Inflammatory macrophage (primary cell): Measurements from ENCODE around the gene GTSE1.

ENCODE experiments used
- DNase-seq, 2 donors: peaks; one replicate each; pipeline ENCODE4 v3.0.0-alpha.2; 2020 to 2022

The GTSE1 gene

DNA sequence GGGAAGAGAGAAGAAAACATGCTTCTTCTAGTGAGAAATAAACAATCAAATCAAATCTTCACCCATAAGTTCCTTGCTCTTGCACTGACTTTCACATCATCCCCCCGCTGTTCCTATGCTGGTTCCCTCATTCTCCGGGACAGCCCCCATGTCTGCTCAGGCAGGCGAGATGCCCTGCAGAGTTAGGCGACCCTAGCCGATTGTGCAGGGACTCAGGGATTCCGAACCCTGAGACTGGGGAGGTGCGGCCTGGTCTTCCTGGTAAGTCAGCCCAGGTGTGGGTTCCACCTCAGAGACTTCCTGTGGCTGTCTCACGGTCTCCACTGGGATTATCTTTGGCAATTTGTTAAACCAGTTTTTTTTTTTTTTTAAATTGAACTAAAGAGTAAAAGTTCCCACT lies 22.3 kb upstream of the GTSE1 start:
- DNase-seq = no peak

DNA sequence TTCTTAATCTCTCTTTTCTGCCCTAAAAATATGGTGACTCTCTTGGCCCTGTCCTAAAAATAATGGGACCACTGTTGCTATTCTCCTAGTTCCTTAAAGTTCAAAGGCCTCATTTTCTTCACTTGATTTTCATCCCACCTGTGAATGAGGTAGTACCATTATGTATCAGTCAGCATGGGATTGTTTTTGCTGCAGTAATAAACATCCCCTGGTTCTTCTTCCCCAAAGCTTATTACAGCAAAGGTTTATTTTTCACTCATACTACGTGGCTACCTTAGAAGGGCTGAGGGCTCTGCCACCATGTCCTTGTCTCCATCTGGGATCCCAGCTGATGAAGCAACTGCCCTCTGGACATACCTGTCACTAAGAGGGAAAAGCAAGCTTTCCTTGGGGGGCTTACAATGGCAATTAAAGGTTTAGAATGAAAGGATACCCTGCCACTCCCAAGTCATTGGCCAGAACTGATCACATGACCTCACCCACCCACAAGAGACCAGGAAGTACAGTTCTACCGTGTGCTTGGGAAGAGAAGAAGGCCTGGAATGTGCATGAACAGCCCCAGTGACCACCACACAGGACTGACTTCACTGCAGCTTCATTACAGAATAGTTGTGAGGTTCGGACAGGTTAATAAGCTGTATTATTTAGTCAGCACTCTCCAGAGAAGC lies 21.1 kb upstream of the GTSE1 start:
- DNase-seq = no peak

DNA sequence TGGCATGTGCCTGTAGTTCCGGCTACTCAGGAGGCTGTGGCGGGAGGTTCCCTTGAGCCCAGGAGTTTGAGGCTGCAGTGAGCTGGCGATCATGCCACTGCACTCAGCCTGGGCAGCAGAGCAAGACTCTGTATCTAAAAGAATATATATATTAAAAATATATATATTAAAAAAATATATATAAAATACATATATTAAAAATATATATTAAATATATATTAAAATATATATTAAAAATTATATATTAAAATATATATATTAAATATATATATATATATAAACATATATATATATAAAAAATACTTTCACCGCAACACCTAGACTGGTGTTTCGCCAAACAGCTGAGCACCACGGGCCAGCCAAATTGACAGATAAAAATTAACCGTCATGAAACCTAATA lies 20.1 kb upstream of the GTSE1 start:
- DNase-seq = no peak

DNA sequence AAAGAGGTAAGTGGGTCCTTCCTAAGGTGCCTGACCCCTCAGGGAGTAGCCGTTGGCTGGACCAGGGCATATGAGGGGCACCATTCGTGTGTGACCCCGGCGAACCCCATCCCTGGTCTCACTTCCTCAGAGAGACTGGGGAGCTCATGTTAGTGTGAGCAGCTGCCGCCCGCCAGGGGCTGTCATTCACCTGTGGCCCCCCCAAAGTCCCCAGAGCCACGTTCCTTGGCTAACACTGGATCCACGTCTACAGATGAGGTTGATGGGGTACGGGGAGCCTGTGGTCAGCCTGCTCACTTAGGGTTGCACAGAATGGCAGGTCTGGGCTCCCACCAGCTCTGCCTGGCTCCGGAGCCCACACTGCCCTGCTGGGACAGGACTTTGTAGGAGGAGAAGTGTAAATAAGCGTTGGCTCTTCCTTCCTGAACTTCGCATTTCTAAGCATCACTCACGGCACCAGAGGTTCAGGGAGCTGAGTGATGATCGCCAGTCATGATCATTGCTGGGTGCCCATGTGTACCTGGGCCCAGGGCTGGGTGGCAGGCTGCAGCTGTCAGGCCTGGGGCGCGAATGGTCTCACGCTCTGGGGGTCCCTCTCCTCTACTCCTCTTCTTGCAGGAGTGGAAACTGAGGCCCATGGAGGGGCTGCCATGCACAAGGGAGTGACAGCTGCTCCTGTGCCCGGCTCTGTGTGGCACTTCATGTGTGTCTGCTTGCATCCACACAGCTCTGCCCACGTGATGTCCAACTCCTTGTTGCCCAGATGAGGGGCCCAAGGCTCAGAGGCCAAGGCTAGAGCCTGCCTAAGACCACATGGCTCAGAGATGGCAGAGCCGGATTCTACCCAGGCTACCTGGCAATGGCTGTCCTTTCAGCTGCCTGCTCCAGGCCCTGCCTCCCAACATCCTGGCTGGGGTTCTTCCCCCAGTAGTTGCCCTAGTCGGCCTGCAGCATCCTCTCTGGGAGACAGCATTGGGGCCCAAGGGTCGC lies 17.7 kb upstream of the GTSE1 start:
- DNase-seq = no peak

DNA sequence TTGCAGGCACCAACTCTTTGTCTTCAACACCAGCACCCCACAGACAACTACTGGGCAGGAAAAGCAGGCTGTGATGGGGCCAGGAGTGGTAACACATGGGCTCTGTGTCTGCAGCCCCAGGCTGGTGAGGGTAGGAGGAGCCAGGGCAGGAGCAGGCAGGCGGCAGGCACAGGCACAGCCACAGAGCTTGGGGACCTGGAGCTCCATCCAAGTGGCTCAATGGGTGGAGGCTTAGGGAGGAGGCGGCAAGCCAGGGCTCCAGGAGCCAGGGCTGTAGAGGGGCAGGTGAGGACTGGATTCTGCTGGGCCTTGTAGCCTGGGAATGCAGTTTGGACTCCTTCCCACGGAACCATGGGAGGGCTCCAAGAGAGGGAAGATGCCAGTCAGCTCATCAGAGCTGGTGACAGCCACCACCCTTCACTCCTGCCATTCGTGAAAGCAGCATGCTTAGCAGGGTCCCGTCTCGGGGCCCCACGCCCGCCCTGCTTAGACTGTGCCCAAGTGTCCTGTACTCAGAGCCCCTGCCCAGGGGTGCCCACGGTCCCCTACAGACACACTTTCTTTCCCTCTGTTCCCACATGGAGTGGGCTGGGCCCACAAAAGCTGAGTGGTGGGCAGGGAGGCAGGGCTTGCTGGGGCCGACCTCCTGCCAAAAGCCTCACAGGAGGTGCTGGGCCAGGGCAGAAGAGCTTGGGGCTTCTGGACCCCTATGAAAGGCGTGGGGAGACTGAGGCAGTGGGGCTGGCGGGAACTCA lies 16.4 kb upstream of the GTSE1 start:
- no peak for DNase-seq

DNA sequence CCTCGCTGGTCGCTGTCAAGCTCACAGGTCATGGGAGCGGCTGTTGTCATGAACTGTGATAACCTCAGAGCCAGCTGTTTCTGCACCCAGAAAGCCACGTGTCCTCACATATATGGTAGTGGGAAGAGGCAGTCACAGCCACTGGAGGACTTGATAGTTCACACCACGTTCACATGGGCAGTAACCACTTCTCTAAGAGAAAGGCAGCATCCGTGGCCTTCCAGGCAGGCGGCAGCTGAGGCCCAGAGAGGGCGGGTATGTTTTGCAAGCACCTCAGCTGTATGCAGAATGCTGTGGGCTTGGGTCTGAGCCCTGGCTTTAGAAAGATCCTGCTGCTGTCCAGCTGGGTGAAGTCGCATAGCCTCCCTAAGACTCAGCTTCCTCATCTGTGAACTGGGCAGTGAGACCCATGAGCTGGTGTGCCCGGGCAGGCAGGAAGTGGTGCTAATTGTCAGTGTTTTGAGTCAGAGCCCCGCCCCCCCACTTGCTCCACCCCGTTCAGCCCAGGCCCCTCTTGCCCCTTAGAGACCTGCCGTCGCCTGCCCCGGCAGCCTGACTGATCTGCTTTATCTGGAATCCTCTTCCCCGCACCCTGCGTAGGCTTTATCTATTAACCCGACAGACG lies 15.6 kb upstream of the GTSE1 start:
- peak; percentile 27 to 60 for DNase-seq

DNA sequence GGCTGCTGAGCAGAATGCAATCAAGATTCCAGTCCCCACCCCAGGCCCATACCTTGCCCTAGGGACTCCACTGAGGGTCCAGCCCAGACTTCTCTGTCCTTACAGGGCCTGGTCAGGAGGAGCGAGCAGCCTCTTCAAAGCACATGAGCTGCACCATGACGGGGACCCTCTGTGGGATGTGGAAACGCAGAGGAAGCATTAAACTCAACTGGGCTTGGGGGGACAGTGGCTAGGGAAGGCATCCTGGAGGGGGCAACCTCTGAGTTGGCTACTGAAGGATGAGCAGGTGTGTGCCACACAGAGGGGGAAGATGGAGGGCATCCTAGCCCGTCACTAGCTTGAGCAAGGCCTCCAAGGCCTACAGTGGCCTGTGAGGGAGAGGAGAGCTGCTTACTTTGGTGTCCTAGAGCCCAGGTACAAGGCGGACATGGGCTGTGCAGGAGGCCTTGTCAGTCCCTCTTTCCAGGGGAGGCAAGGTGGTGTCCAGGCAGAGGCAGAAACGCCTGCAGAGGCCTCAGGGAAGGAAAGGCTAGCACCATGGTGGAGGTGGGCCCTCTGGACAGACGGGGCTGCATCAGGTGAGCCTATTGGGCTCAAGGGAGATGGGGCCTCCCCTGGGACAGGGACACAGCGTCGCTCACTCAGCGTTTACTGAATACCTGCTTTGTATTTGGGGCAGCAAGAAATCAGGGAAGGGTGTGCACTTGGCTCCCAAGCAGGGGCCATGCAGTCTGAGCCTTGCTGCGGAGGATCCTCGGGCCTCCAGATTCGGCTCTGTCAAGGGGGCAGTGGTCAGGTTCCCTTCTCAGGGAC lies 14.6 kb upstream of the GTSE1 start:
- DNase-seq = no peak

DNA sequence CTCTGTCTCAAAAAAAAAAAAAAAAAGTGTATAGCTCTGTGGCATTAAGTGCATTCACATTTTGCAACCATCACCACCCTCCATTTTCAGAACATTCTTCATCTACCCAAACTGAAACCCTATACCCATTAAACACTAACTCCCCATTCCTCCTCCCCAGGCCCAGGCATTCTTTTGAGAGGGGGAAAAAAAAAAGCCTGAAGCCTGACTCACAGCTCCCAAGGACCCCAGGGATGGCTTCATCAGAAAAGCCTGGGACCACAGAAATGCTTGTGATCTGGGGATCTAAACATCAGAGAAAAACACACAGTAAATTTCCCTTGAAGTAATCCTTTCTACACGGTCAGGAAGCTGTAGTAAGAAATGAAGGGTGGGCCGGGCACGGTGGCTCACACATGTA lies 10.7 kb upstream of the GTSE1 start:
- no peak for DNase-seq

DNA sequence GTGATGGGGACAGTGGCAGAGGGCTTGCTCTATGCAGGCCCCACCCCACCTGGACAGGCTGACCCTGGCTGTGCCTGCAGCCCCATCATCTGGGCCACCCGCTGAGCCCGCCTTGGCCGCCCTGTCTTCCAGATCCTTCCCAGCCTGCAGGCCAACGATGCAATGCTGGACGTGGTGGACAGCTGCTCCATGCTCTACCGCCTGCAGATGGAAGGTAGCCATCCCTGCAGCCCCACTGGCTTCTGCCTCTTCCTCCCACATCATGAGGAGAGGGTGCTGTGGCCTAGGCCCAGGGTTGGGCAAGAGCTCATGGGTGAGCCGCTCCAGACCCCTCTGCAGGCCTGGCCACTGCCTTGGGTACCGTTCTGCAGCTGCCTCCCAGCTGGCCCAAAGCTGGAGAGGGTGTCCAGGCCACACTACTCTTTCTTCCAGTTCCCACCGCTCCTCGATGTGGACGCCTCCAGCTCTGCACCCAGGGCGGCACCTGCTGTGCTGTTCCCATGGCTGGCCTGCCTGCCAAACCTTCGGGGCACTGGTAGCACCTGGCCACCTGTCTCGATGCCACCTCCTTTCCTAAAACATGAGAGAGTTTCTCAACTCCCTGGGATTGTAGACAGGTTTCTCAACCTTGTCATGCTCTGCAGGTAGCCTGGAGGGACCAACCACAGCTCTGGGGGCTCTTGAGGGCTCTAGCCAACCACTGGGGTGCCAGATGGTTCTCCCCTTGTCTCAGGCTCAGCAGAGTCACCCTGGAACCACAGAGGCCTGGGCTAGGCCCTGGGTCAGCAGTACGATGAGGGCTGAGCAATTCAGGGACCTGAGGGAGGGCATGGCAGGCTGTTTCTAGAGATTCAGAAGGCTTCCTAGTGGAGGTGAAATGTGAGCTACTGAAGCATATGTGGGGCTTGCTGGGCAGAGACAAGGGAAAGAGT lies 9.5 kb upstream of the GTSE1 start:
- DNase-seq = no peak

DNA sequence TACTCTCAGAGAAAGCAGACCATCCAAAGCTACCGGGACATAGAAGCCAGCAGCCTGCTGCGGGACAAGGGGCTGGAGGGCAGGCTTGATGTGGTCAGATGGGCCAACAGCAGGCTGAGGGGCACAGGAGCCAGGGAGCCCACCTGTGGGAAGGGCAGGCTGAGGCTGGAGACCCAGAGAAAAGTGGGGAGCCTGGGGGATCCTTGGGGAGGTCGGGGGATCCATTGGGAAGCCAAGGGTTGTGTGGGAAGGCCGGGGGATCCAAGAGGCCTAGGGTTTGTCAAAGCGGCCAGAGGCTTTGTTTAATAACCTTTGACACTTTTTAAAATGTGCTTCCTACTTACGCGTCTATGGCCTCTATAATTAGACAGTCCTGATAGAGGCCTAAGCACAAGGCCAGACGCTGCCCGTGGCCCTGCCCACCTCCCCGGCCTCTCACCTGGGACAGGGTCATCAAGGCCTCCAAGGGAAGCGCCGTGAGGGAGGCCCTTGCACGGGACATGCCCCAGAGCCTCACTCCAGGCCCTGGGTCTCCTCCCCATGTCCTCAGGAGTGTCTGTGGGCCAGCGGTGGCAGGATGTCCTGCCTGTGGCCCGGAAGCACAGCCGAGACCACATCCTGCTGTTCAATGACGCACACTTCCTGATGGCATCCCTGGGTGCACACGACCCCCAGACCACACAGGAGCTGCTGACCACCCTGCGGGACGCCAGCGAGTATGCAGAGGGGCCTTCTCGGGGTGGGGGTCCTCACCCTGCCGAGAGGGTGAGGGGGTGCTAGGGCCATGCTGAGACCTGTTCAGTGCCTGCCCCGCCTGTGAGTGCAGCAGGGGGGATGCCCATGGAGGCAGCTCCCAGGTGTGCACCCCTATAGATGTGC lies 8.6 kb upstream of the GTSE1 start:
- peak; percentile 22 to 46 for DNase-seq

DNA sequence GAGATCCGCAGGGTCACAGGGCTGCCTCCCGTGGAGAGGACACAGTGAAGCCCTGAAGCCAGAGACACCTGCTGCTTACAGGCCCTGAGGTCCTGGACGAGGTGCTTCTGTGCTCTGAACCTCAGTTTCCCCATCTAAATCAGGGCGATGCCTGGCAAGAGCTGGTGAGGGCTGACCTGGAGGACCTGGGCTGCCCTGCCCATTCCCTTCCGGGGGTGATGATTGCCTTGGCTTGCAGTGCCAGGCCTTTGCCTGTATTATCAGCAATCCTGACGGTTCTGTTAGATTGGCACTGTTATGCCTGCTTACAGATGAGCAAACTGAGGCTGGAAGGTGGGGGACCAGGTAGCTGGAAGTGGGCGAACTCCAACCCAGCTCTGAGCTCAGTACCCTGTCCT lies 7.8 kb upstream of the GTSE1 start:
- DNase-seq = no peak

DNA sequence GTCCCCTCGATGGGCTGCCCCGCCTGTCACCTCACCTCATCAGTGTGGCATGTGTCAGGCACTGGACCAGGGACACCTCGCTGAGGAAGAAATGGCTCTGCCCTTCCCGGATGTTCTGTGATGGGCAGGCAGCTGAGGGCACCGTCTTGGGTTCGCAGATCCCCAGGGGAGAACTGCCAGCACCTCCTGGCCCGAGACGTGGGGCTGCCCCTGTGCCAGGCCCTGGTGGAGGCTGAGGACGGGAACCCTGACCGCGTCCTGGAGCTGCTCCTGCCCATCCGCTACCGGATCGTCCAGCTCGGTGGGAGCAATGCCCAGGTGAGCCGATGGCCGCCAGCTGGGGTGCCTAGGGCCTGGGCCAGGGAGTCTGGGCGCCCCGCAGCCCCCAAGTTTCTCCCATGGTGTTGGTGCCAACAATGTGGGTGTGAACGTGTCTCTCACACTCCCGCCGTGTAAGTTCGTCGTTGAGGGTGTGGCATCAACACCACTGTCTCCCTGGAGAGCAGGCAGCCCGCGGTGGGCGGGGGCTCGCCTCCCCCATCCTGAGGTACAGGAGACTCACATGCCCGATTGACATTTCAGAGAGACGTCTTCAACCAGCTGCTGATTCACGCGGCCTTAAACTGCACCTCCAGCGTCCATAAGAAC lies 7.3 kb upstream of the GTSE1 start:
- DNase-seq = no peak

DNA sequence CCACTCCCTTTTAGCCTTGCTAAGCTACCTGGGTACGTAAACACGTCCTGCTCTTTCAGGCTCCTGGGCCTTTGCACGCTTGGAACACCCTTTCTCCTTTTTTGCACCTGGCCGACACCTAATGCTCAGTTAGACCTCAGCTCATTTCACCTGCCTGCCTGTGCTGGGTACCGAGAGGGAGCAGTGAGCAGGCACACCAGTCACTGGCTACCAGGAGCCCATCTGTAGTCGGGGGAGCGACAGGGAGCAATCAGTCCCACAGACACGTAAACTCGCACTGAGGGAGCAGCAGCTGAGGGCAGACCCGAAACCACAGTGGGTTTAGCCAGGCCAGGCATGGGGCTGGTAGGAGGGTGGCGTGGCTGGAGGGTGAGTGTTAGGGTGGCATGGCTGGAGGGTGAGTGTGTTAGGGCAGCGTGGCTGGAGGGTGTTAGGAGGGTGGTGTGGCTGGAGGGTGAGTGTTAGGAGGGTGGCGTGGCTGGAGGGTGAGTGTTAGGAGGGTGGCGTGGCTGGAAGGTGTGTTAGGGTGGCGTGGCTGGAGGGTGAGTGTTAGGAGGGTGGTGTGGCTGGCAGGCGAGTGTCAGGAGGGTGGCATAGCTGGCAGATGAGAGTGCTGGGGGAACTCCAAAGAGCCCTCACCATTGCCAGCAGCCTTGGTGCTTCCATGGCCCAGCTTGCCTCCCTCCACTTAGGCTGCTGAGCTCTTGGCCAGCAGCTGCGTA lies 6.4 kb upstream of the GTSE1 start:
- DNase-seq = no peak

DNA sequence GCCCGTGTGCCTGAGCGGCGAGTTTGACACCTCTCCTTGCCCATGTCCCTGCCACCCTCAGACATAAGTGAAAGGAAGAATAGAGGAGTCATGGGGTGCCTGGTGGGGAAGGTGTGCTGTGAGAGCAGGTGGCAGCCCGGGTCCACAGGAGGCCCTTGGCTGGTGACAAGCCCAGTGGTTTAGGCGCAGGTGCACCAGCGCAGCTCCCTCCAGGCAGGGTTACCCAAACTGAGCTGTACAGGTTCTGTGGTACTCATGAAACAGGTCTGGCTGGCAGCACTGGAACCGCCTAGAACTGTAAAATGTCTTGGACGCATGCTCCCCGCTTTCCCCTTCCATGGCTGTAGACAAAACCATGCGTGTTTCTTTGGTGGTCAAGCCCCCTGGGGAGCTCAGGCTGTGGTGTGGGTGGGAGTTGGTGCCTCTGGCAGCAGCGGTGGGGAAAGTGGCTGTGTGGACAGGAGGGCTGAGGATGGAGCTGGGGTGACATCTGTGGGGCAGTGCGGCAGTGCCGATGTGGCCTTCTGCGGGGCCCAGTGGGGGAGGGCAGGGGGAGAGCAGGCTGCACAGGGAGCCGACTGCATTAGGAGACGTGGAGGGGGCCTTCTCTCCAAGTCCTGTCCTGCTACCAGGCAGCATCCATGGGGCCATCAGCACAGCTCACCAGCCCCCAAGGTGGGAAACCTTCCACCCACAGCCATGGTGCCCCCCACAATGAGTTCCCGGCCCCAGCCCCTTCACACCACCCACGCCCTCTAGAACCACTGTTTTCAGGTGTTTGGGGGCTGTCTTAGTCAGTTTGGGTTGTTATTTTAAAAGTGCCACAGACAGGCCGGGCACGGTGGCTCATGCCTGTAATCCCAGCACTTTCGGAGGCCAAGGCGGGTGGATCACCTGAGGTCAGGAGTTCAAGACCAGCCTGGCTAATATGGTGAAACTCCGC lies 5.6 kb upstream of the GTSE1 start:
- no peak for DNase-seq

DNA sequence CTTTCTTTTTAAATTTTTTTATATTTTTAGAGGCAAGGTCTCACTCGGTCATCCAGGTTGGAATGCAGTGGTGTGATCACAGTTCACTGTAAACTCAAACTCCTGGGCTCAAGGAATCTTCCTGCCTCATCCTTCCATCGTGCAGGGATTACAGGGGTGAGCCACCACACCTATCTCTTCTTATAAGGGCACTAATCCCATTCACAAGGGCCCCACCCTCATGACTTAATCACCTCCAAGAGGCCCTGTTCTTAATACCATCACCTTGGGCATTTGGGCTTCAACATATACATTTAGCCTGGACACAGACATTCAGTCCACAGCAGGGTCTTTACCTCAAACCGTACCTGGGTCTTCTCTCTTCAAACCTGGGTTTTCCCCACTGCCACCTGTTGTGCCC lies 4.5 kb upstream of the GTSE1 start:
- no peak for DNase-seq

DNA sequence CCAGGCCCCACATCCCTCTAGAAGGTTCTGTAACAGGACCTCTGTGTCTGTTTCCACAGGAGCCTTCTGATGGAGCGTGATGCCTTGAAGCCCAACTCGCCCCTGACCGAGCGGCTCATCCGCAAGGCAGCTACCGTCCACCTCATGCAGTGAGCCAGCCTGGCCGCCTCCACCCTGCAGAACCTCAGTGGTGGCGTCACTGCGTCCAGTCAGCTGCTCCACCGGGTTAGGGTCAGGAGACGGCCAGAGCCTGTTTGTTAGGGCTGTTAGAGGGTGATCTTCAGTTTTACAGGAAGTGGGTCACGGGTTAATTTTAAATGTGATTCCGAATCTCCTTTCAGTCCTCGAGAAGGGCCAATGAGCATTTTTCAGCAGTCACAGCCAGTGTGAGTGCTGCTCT lies 3.9 kb upstream of the GTSE1 start:
- peak; percentile 43 to 75 for DNase-seq

DNA sequence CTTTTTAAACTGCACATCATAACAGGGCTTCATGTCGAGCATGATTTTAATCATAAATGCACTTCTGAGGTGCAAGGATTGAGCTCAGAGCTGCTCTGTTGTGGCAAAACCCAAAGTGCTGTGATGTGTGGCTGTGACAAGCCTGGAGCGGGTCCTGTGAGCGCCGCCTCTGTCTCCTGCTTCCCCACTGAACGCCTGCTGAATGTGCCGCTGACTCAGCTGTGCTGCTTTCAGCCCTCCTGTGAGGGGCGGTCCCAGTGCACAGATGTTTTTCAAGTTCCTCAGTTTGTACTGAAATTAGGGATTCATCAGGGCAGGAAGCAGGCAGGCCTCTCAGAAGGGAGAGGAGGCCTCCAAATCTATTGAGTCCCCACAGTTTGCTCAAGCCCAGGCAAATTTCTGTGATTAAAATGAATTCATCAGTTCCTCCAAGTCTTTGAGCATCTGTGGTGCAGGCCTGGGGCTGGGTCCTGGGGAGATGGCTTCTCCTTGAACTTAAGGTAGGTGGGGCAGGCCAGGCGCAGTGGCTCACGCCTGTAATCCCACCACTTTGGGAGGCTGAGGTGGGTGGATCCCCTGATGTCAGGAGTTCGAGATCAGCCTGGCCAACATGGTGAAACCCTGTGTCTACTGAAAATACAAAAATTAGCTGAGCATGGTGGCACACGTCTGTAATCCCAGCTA lies 3.0 kb upstream of the GTSE1 start:
- peak; percentile 68 to 90 for DNase-seq
